Right atrium auricular region (tissue), 2 donors: ENCODE data around the gene SPTSSB. TPM values are rescaled to one million over a fixed set of nuclear protein-coding genes. Genes with fewer than 3 reads are reported as not detected.

ENCODE experiments used
- DNase-seq: peaks from one replicate; pipeline ENCODE4 v3.0.0-alpha.2; 2019; ENCODE audit warnings: low spot score
- H3K27ac ChIP-seq, 2 donors: fragments of 200-600 bp; sonication (generic); 1 replicate in 1 of 2; 2 replicates in 1 of 2; pipeline ENCODE4 v1.5.1; 2016 to 2019
- H3K27me3 ChIP-seq, 2 donors: fragments of 200-600 bp; sonication (generic); one replicate each; pipeline versions ENCODE4 v1.5.1 to v1.6.0; 2017 to 2019
- H3K36me3 ChIP-seq: fragments of 200-600 bp; sonication (generic); one replicate; pipeline ENCODE4 v1.5.1; 2016
- H3K4me1 ChIP-seq, 2 donors: fragments of 200-600 bp; sonication (generic); one replicate each; pipeline versions ENCODE4 v1.5.1 to v1.6.0; 2017 to 2019
- H3K4me3 ChIP-seq, 2 donors: fragments of 200-600 bp; sonication (generic); 1 replicate in 1 of 2; 2 replicates in 1 of 2; pipeline ENCODE4 v1.5.1; 2017 to 2019; ENCODE audit warnings: mild to moderate bottlenecking in 1 of 2, moderate library complexity in 1 of 2
- H3K9me3 ChIP-seq, 2 donors: fragments of 200-600 bp; sonication (generic); one replicate each; pipeline ENCODE4 v1.5.1; 2019
- total RNA-seq, 2 donors: library from RNA; depleted of rRNA; stranded (reverse); fragments of >200 nt; gene quantifications; one replicate each; pipeline ENCODE4 v1.1.0, GENCODE V29; 2016
- TF ChIP-seq, protein P1 (sequence below), 2 donors: fragments of 200-600 bp; sonication (generic); IDR thresholded peaks; one replicate each; pipeline ENCODE4 v1.5.1; 2019; ENCODE audit warnings: antibody characterized with exemption in 2 of 2

Gene SPTSSB, protein sequence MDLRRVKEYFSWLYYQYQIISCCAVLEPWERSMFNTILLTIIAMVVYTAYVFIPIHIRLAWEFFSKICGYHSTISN
- total RNA-seq: not detected

DNA sequence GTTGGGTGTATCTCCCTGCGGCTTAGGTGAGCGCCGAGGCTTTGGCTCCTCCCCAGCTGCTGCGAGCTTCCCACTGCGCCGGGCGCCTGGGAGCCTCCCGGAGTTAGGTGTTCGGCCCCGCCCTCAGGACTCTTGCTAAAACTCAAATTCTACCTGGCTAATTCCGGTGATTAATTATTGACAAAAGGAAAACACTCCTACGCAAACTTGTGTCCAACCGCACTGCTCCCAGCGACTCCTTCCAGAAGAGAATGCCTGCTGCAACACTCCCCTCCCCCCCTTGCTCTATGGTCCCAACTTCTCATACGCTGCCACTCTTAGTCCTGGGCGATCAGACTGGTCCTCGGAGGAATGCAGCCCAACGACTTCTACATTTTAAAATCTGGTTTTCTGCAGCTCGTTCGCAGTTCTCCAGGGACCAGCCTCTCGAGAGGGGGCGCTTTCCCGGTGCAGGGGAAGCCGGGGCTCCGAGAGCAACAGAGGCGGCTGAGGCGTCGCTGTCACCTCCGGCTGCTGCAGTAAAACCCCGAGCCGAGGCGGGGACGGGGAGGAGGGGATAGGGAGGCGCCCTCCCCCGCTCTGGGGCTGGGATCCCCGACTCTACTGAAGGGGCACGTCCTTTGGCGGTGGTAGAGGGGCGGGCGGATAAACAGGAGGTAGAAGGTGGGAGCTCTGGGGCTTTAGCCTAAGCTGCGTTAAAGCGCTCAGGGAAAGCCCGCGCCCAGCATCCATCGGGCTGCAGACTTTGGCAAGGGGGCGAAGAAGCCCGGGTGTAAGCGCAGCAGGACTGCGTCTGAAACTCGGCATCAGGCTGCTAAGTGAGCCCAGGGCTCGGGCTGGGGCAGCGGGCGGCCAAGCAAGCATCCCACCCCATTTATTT, at the start of gene SPTSSB:
TSS of gene SPTSSB (minus strand) at position 77 of the 880 bp plus-strand sequence. CDS start 25,194 bp downstream, outside the sequence.
- no peak for DNase-seq
- H3K27ac ChIP-seq: peak within 1 kb of the TSS in 1 of 2 donors; percentile 18
- H3K9me3 ChIP-seq: no peaks in the 10 kb centered on the region
- H3K4me1 ChIP-seq: peaks cover 0 to 14% of the 10 kb centered on the region in 2 donors
- TF ChIP-seq, protein P1, sequence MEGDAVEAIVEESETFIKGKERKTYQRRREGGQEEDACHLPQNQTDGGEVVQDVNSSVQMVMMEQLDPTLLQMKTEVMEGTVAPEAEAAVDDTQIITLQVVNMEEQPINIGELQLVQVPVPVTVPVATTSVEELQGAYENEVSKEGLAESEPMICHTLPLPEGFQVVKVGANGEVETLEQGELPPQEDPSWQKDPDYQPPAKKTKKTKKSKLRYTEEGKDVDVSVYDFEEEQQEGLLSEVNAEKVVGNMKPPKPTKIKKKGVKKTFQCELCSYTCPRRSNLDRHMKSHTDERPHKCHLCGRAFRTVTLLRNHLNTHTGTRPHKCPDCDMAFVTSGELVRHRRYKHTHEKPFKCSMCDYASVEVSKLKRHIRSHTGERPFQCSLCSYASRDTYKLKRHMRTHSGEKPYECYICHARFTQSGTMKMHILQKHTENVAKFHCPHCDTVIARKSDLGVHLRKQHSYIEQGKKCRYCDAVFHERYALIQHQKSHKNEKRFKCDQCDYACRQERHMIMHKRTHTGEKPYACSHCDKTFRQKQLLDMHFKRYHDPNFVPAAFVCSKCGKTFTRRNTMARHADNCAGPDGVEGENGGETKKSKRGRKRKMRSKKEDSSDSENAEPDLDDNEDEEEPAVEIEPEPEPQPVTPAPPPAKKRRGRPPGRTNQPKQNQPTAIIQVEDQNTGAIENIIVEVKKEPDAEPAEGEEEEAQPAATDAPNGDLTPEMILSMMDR (IDR thresholded peaks at IDR 0.05): peak in 1 of 2 donors; percentile 14
- H3K4me3 ChIP-seq: peak within 1 kb of the TSS; percentile 37 to 58
- H3K36me3 ChIP-seq: no peaks in the 10 kb centered on the region
- H3K27me3 ChIP-seq: no peaks in the 10 kb centered on the region

DNA sequence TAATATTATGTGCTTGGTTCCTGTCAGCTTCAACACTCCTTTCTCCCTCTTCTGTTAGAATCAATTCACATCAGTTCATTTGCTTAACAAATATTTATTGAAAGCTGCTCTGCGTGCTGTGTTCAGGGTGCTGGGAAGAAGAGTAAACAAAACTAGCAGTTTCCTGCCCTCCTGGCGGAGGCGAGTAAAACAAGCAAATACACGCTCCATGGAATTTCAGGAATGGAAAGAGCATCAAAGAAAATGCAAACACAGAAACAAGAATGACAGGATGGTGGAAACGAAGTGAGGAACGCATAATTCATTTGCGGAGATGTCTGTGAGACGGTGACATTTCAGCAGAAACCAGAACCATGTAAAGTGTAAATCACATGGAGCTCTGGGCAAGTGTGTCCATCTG, 49.4 kb upstream of the SPTSSB start:
- TF ChIP-seq, protein P1 (IDR thresholded peaks at IDR 0.05): no peak
- no peaks in the 10 kb centered on the region for H3K9me3 ChIP-seq
- no peak overlapping the region for H3K4me3 ChIP-seq
- H3K27me3 ChIP-seq: no peaks in the 10 kb centered on the region
- H3K4me1 ChIP-seq: peaks cover 0 to 7% of the 10 kb centered on the region in 2 donors
- DNase-seq: no peak
- no peaks in the 10 kb centered on the region for H3K36me3 ChIP-seq
- no peak overlapping the region for H3K27ac ChIP-seq

DNA sequence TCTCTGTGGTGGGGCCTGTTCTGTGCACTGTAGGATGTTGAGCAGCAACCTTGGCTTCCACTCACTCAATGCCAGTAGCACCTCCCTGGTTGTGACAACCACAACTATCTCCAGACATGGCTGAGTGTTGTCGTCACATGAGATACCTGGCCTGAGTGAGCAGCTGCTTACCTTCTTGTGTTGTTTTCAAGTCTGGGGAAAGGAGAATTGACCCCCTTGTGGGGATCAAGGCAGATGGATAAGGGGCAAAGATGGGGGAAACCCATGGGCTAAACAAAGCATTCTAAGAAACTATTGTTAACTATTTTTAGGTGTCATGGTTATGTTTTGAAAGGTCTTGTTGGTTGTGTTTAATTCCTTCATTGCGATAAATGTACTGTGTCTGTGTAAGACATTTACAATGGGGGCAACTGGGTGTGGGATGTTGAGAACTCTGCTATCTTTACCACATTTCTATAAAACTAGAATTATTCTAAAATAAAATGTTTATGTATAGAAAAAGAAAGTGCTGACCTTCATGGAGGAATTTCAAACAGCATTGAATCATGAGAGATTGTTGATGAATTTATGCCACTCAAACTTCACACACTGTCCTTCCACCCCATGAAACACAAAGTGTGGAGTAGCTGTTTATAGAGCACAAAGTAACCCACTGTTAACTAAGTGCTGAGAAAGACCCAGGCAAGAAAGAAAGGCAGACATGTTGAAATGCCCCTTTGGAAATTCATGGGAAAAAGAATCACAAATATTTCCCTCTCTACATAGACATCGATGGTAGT, 48.4 kb upstream of the SPTSSB start:
- DNase-seq: no peak
- Histone ChIP-seq H3K27ac (no peak overlapping the region), H3K27me3 (no peaks in the 10 kb centered on the region), H3K4me1 (peaks cover 0 to 7% of the 10 kb centered on the region in 2 donors), H3K4me3 (no peak overlapping the region), H3K9me3 (no peaks in the 10 kb centered on the region), H3K36me3 (no peaks in the 10 kb centered on the region)
- TF ChIP-seq, protein P1 (IDR thresholded peaks at IDR 0.05): no peak

DNA sequence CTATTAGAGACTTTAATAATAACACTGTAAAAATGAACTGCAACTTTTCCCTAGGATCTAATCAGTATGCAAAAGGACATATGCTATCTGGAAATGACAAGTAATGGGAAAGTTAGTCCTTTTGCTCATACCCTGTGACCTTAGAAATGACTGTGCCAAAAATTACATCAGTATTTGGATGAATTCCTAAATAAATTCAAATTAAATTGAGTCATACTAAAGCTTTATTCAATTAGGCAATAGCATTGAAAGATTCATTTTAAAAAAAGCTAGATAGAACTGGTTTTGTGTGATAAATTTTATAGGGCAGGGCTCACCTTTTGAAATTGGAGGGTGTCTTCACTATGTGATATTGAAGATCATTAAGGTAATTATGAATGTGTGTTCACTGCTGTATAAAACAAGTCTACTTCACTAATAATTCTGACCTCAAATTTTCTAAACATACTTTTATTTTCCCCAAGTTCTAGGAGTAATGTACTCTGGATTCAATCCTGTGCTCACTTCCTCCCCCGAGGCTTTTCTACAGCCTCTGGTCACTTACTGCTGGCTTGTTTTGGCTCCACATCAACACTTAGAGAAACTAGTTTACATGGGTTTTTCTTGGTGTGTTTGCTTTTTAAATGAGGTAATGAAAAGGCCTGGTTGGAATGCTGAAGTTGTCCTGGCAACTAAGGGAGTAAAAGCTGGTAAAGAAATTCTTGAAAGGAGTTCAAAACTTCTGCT, 44.4 kb upstream of the SPTSSB start:
- no peaks in the 10 kb centered on the region for H3K27me3 ChIP-seq
- no peak overlapping the region for H3K4me3 ChIP-seq
- TF ChIP-seq, protein P1 (IDR thresholded peaks at IDR 0.05): no peak
- H3K9me3 ChIP-seq: no peaks in the 10 kb centered on the region
- H3K36me3 ChIP-seq: no peaks in the 10 kb centered on the region
- peak overlapping the region; percentile 54 to 76 for H3K27ac ChIP-seq
- peaks cover 0 to 22% of the 10 kb centered on the region in 2 donors for H3K4me1 ChIP-seq
- DNase-seq: no peak

DNA sequence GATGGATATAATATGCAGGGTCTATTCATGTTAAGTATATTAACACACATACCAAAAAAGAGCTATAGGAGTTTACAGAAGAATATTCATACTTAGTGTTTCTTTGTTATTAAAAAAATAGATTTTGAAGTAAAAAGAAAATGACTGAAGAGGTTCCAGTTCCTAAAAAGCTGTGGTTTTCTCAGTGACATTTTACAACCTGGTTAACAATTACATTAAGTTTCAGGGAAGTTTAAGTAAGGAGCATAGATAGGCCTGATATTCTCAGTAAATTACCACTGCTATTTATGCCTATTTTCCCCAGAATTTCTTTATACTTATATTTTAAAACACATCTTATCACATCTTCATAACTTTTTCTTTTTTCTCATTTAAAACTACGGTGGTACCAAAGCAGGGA, 43.6 kb upstream of the SPTSSB start:
- Histone ChIP-seq H3K4me3 (no peak overlapping the region), H3K36me3 (no peaks in the 10 kb centered on the region), H3K4me1 (peaks cover 0 to 22% of the 10 kb centered on the region in 2 donors), H3K9me3 (no peaks in the 10 kb centered on the region), H3K27ac (peak overlapping the region in 1 of 2 donors; percentile 76), H3K27me3 (no peaks in the 10 kb centered on the region)
- TF ChIP-seq, protein P1 (IDR thresholded peaks at IDR 0.05): no peak
- no peak for DNase-seq
